HG03025 (cell line): ENCODE data around the gene RANGAP1.
A peak's percentile ranks its signal among the peaks of the same experiment; 100 is the strongest.

ENCODE experiments used
- ATAC-seq: cut with Tn5 transposase; IDR thresholded peaks from one replicate; pipeline ENCODE4 v1.9.1; 2021; ENCODE audit warnings: mild to moderate bottlenecking, moderate library complexity; ENCODE audit not compliant: unreplicated experiment, low FRiP score

RANGAP1 gene

DNA sequence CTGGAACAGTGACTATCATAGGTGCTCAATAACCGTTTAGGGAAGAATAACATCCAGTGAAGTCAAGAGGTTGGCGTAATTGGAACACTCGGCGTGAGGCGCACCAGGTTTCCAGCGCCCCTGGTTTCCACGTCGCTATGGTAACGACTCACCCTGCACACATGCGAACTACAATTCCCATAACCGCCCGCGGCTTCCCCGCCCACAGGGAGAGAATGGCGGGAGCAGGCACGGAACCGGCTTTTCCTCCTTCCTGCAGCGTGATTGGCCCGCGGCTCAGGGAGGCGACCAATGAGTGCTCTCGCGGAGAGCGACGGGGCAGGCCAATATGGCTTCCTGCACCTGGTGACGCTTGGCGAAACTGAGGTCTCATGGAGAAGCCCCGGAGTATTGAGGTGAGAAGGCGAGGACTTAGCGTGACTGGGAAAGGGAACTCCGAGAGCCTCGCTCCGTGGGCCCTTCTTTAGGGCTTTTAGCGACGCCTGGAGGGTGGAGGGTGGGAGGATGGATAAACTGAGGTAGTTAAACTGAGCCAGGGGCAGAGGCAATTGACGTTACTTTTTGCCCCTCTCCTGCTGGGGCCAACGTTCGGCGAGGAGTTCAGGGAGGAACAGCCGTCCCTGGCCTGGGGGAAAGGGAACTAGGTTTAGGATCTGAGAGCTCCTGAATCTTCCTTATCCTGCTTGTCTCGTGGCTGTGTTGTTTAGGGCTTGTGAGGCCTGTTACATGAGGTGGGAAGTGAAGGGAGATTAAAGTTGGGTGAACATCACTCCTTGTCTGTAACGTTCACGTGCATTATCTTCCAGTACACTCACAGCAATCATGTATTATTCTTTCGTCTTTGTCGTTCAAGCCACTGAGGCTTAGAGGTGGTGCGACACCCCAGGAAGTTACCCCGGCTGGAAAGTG, 80.7 kb downstream of the RANGAP1 start, which contains the start of gene L3MBTL2:
Gene L3MBTL2, plus strand, starts transcription at position 321 of the 909 bp plus-strand sequence. Its CDS starts 51 bp downstream, at position 372.
- ATAC-seq = peak; percentile 94

DNA sequence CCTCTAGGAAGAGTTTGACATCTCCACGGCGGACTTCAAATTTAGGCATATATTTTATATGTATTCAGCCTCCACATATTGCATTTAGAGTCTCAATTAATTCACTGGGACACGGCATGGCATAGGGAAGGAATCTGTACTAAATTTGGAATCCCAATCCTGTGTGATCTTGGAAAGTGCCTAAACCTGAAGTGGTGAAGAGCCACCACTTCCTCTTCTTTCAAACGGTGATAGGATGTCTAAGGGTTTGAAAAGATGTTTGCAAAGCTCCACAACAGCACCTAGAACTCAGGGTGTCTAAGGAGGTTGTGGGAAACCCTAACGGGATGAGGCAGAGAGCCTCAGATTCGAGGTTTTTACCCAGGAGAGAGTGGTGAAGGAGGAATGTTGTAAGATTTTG, 81.9 kb downstream of the RANGAP1 start:
- no peak for ATAC-seq

DNA sequence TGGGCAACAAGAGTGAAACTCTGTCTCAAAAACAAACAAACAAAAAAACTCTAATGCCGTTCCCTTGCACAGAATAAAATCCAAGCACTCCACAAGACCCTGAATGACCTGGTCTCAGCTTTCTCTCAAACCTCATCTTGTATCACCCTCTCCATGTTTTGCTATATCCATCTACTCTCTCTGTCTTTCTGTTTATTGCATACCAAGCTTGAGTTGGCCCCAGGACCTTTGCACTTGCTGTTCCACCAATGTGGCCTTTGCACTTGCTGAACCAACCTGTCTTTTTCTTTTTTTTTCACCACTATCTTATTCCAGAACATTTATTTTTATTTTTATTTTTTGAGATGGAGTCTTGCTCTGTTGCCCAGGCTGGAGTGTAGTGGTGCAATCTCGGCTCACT, 82.9 kb downstream of the RANGAP1 start:
- no peak for ATAC-seq

DNA sequence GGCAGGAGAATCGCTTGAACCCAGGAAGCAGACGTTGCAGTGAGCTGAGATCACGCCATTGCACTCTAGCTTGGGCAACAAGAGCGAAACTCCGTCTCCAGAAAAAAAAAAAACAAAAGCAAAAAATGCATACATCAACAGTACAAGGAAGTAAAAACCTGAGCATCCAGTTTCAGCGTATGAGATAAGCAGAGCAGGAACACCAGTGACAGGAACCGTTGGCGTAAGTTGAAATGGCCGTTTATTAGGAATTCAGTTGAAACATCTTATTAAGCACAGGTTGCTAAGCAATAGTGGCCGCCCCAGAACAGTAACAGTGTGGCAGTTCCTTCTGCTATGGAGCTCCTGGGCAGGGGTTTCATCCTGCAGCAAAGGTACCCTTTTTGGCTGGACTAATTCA, 84.8 kb downstream of the RANGAP1 start:
- ATAC-seq = no peak

DNA sequence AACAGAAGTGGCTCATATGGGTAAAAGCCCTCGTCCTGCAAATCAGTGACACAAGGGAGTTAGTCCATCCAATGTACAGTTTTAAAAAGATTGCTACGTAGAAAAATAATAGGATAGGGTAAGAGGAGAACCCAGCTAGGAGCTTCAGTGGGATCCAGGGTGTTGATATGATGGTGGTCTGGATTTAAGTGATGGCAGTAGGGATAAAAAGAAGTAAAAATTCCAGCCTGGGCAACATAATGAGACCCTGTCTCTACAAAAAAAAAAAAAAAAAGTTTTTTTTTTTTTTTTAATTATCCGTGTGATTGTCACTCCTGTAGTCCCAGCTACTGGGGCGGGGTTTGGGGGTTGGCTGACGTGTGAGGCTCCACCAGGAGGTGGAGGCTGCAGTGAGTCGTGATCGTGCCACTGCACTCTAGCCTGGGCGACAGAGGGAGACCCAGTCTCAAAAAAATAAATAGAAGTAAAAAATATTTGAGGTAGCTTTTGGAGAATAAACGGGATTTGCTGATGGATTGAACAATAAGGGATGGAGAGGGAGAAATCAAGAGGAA, 87.9 kb downstream of the RANGAP1 start:
- ATAC-seq = no peak

DNA sequence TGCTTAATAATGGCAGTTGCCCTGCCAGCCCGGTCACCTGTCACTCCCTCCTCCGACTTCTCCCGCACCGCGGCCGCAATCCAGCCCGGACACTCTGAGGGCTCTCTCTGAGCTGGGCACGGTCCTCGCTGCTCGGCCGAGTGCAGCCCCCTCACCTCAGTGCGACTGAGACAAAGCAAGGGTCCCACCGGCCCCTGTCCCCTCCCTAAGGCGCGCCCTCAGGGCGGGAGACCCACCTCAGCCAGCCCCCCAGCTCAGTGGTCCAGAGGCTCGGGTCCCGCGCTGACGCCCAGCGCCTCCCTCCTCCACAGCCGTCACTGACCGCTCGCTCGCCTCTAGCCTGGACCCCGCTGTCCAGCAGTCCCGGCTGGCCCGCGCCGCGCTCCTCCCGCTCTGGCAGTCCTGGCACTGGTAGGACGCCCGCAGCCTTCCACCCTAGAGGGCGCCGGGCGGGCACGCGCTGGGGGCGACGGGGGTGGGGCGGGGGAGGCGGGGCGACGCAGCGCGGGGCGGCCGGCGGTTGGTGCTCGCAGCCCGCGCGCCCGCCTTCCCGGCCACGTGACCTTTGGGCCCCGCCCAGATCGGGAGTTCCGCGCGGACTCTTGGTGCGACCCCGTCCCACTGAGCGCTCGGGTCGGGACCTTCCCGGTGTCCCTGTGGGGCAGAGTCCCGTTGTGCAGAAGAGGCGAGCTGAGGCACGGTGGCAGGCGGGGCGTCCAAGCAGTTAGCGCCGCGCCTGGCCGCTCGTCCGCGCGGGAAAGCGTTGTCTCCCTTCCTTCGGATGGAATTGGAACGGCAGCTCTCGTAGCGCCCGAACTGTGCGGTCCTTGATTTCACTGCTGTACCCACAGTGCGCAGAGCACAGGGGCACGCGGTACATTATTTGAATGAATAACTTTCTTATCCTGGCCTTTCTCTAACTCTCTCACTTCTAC, 88.7 kb downstream of the RANGAP1 start:
- ATAC-seq = peak; percentile 73
